Thoracic aorta (tissue), 2 donors: Measurements from ENCODE around the gene ZNF83. TPM values are rescaled to one million over a fixed set of nuclear protein-coding genes. Genes with fewer than 3 reads are reported as not detected.

Experiments used
- ATAC-seq: fragments of 150-250 bp; one replicate; pipeline ENCODE4 v1.8.0; 2017; ENCODE audit warnings: low read depth; ENCODE audit not compliant: insufficient number of reproducible peaks, low FRiP score
- DNase-seq: peaks from one replicate; pipeline ENCODE4 v3.0.0-alpha.2; 2020; ENCODE audit warnings: low spot score
- H3K27ac ChIP-seq, 2 donors: fragments of 200-600 bp; sonication (generic); 1 replicate in 1 of 2; 2 replicates in 1 of 2; pipeline ENCODE4 v1.5.1; 2016; ENCODE audit warnings: mild to moderate bottlenecking in 2 of 2, moderate library complexity in 2 of 2
- H3K27me3 ChIP-seq: fragments of 200-600 bp; sonication (generic); replicated peaks from 2 replicates; pipeline ENCODE4 v1.6.0; 2016; ENCODE audit warnings: mild to moderate bottlenecking; ENCODE audit not compliant: insufficient read depth
- H3K36me3 ChIP-seq: fragments of 200-600 bp; sonication (generic); one replicate; pipeline ENCODE4 v1.5.1; 2016
- H3K4me1 ChIP-seq, 2 donors: fragments of 200-600 bp; sonication (generic); 1 replicate in 1 of 2; 2 replicates in 1 of 2; pipeline versions ENCODE4 v1.5.1 to v1.6.0; 2016; ENCODE audit warnings: low read depth in 2 of 2, mild to moderate bottlenecking in 1 of 2; ENCODE audit not compliant: control insufficient read depth in 1 of 2
- H3K4me3 ChIP-seq: fragments of 200-600 bp; sonication (generic); 2 replicates; pipeline ENCODE4 v1.5.1; 2016; ENCODE audit warnings: mild to moderate bottlenecking
- H3K9me3 ChIP-seq: fragments of 200-600 bp; sonication (generic); 2 replicates; pipeline ENCODE4 v1.5.1; 2016
- total RNA-seq, 2 donors: library from RNA; depleted of rRNA; stranded (reverse); fragments of >200 nt; gene quantifications; one replicate each; pipeline versions ENCODE4 v1.1.0 to v1.2.3, GENCODE V29; 2016
- TF ChIP-seq, protein P1 (sequence below): fragments of 200-600 bp; sonication (generic); IDR thresholded peaks from one replicate; pipeline ENCODE4 v1.5.1; 2019; ENCODE audit warnings: antibody characterized with exemption

Gene ZNF83
- total RNA-seq, 2 donors from 2014 or later: 70.0 to 143 TPM

GRCh38 chr19:52567921-52568320, 70.2 kb downstream of the ZNF83 start:
- no peak for ATAC-seq
- Histone ChIP-seq H3K4me1 (peaks cover 11 to 14% of the 10 kb centered on the region in 2 donors), H3K27ac (no peak overlapping the region), H3K27me3 (no peaks in the 10 kb centered on the region), H3K36me3 (no peaks in the 10 kb centered on the region), H3K4me3 (no peak overlapping the region), H3K9me3 (peaks cover 15% of the 10 kb centered on the region)
- TF ChIP-seq, protein P1, sequence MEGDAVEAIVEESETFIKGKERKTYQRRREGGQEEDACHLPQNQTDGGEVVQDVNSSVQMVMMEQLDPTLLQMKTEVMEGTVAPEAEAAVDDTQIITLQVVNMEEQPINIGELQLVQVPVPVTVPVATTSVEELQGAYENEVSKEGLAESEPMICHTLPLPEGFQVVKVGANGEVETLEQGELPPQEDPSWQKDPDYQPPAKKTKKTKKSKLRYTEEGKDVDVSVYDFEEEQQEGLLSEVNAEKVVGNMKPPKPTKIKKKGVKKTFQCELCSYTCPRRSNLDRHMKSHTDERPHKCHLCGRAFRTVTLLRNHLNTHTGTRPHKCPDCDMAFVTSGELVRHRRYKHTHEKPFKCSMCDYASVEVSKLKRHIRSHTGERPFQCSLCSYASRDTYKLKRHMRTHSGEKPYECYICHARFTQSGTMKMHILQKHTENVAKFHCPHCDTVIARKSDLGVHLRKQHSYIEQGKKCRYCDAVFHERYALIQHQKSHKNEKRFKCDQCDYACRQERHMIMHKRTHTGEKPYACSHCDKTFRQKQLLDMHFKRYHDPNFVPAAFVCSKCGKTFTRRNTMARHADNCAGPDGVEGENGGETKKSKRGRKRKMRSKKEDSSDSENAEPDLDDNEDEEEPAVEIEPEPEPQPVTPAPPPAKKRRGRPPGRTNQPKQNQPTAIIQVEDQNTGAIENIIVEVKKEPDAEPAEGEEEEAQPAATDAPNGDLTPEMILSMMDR: no peak
- DNase-seq: no peak

- ATAC-seq (no peak), DNase-seq (no peak)
- TF ChIP-seq, protein P1: no peak
- Histone ChIP-seq H3K27ac (no peak overlapping the region), H3K27me3 (no peaks in the 10 kb centered on the region), H3K4me1 (peaks cover 11 to 14% of the 10 kb centered on the region in 2 donors), H3K36me3 (peaks cover 3% of the 10 kb centered on the region), H3K4me3 (no peak overlapping the region), H3K9me3 (peaks cover 24% of the 10 kb centered on the region)
These were observed 71.6 kb downstream of the ZNF83 start for GRCh38 chr19:52566588-52566987.

GRCh38 chr19:52566121-52566520, 72.0 kb downstream of the ZNF83 start:
- Histone ChIP-seq H3K36me3 (peaks cover 7% of the 10 kb centered on the region), H3K4me1 (peaks cover 7 to 13% of the 10 kb centered on the region in 2 donors), H3K27ac (no peak overlapping the region), H3K9me3 (peaks cover 28% of the 10 kb centered on the region), H3K4me3 (no peak overlapping the region), H3K27me3 (no peaks in the 10 kb centered on the region)
- DNase-seq: no peak
- no peak for ATAC-seq
- TF ChIP-seq, protein P1: no peak

Other genes with a start within 250 kb of the ZNF83 start
- 10 to 100 TPM; 31.7 to 43.4 TPM for gene ZNF528, start 240.5 kb downstream of the ZNF83 start, total RNA-seq
- under 1 TPM; 0.49 to 0.68 TPM for gene ZNF534, start 209.2 kb downstream of the ZNF83 start, total RNA-seq
- 1 to 10 TPM in 1 of 2 donors, under 1 TPM in 1; 0.41 to 4.7 TPM for gene ZNF578, start 184.8 kb downstream of the ZNF83 start, total RNA-seq
- 10 to 100 TPM; 13.7 to 24.5 TPM for gene ZNF808, start 110.7 kb downstream of the ZNF83 start, total RNA-seq
- gene ZNF701, start 68.1 kb downstream of the ZNF83 start, total RNA-seq: 10 to 100 TPM; 16.0 to 22.7 TPM
- gene ZNF611, start 96.7 kb upstream of the ZNF83 start, total RNA-seq: 10 to 100 TPM; 26.3 to 30.0 TPM
- 10 to 100 TPM; 10.4 to 15.2 TPM for gene ZNF600, start 148.4 kb upstream of the ZNF83 start, total RNA-seq
- gene ZNF28, start 183.3 kb upstream of the ZNF83 start, total RNA-seq: 10 to 100 TPM in 1 of 2 donors, 1 to 10 TPM in 1; 6.0 to 11.9 TPM
- 10 to 100 TPM in 1 of 2 donors, 1 to 10 TPM in 1; 7.3 to 18.2 TPM for gene ZNF468, start 219.3 kb upstream of the ZNF83 start, total RNA-seq